Testis (tissue), 2 donors: ENCODE measurements around the gene AUTS2.

ENCODE experiments used
- POLR2A ChIP-seq: fragments of 450-650 bp; IDR thresholded peaks from one replicate; pipeline ENCODE4 v1.6.1; 2017; ENCODE audit warnings: antibody characterized with exemption, mild to moderate bottlenecking, moderate library complexity
- TF ChIP-seq, protein P1 (sequence below), 3 experiments: fragments of 450-650 bp in 2 of 3; fragments of 200-600 bp in 1 of 3; sonication (generic) in 1 of 3; IDR thresholded peaks; one replicate each; pipeline ENCODE4 v1.5.1; 2016 to 2019; ENCODE audit warnings: antibody characterized with exemption in 3 of 3, mild to moderate bottlenecking in 2 of 3, moderate library complexity in 1 of 3

DNA sequence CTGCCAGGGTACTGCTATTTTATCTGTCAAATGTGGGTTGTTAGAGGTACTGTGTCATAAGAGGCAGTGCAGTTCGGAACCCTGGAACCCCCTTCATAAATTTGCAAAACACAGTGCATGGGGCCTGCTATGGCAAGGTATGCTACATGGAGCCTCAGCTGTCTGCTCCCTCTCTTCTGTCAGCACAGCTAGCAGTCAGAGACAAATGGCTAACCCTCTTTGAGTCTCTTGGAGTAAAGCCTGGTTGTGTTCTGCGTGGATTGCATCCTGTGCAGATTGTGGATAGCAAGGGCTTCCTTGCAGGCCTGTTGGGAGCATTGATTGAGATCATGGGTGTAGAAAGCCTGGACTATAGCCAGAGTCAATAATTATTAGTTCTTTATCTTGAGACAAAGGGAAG, 397.8 kb downstream of the AUTS2 start:
- TF ChIP-seq, protein P1, sequence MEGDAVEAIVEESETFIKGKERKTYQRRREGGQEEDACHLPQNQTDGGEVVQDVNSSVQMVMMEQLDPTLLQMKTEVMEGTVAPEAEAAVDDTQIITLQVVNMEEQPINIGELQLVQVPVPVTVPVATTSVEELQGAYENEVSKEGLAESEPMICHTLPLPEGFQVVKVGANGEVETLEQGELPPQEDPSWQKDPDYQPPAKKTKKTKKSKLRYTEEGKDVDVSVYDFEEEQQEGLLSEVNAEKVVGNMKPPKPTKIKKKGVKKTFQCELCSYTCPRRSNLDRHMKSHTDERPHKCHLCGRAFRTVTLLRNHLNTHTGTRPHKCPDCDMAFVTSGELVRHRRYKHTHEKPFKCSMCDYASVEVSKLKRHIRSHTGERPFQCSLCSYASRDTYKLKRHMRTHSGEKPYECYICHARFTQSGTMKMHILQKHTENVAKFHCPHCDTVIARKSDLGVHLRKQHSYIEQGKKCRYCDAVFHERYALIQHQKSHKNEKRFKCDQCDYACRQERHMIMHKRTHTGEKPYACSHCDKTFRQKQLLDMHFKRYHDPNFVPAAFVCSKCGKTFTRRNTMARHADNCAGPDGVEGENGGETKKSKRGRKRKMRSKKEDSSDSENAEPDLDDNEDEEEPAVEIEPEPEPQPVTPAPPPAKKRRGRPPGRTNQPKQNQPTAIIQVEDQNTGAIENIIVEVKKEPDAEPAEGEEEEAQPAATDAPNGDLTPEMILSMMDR (IDR thresholded peaks at IDR 0.05), result no peak
- no peak for TF ChIP-seq POLR2A
